Measurements from ENCODE around the gene KCNK5. TPM values are rescaled to one million over a fixed set of nuclear protein-coding genes. Genes with fewer than 3 reads are reported as not detected.

KCNK5 gene
- total and polyA plus RNA-seq, 12 donors: 0.06 to 1.1 (median 0.25) TPM; not detected in 1

DNA sequence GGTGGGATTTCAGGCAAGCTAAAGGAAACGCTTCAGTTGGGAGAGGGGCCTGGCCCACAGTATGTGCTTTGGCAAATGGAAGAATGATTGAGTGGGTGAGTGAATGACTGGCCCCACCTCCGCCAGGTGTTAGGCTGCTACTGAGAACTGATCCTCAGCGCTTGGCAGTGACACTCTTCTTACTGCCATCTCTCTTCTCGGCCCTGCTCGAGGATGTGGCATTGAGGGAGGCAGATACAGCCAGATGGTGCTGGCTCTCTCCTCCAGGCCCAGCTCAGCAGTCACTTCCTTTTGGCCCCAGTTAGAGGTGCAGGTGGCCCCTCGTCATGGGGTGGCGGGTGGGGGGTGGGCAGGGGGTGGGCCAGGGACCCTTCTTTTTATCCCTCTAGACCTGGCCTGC, 38.9 kb upstream of the KCNK5 start:
- Histone ChIP-seq H3K27ac (no peak overlapping the region), H3K36me3 (no peaks in the 10 kb centered on the region), H3K27me3 (peaks cover 0 to 12% (median 0%) of the 10 kb centered on the region in 7 donors), H3K4me1 (no peaks in the 10 kb centered on the region), H3K9me3 (no peaks in the 10 kb centered on the region), H3K4me3 (no peak overlapping the region)
- TF ChIP-seq, protein P1, sequence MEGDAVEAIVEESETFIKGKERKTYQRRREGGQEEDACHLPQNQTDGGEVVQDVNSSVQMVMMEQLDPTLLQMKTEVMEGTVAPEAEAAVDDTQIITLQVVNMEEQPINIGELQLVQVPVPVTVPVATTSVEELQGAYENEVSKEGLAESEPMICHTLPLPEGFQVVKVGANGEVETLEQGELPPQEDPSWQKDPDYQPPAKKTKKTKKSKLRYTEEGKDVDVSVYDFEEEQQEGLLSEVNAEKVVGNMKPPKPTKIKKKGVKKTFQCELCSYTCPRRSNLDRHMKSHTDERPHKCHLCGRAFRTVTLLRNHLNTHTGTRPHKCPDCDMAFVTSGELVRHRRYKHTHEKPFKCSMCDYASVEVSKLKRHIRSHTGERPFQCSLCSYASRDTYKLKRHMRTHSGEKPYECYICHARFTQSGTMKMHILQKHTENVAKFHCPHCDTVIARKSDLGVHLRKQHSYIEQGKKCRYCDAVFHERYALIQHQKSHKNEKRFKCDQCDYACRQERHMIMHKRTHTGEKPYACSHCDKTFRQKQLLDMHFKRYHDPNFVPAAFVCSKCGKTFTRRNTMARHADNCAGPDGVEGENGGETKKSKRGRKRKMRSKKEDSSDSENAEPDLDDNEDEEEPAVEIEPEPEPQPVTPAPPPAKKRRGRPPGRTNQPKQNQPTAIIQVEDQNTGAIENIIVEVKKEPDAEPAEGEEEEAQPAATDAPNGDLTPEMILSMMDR (IDR thresholded peaks at IDR 0.05): no peak
- WGBS, 2 donors: 72 to 75% methylated on average over 7 of the region's 7 CpGs
- DNase-seq (no peak), ATAC-seq (no peak)
- intact Hi-C loops (cut with DNase I): no loop called here

- WGBS, 2 donors: 87 to 91% methylated on average over 5 of the region's 5 CpGs
- TF ChIP-seq, protein P1 (IDR thresholded peaks at IDR 0.05): no peak
- intact Hi-C loops (cut with DNase I): no loop called here
- H3K27ac ChIP-seq: no peak overlapping the region
- ATAC-seq (no peak), DNase-seq (no peak)
- no peaks in the 10 kb centered on the region for H3K4me1 ChIP-seq
- H3K4me3 ChIP-seq: no peak overlapping the region
- no peaks in the 10 kb centered on the region for H3K36me3 ChIP-seq
- H3K9me3 ChIP-seq: no peaks in the 10 kb centered on the region
- H3K27me3 ChIP-seq: peaks cover 0 to 25% (median under 1%) of the 10 kb centered on the region in 7 donors
These were observed 37.6 kb upstream of the KCNK5 start for GRCh38 chr6:39266782-39267355.

GRCh38 chr6:39266375-39266774, 37.1 kb upstream of the KCNK5 start:
- DNase-seq (no peak), ATAC-seq (no peak)
- TF ChIP-seq, protein P1 (IDR thresholded peaks at IDR 0.05): no peak
- no peak overlapping the region for H3K27ac ChIP-seq
- H3K36me3 ChIP-seq: no peaks in the 10 kb centered on the region
- H3K27me3 ChIP-seq: peaks cover 0 to 28% (median 5%) of the 10 kb centered on the region in 7 donors
- intact Hi-C loops (cut with DNase I): no loop called here
- 81 to 87% methylated on average over 2 of the region's 2 CpGs for WGBS, 2 donors
- no peaks in the 10 kb centered on the region for H3K9me3 ChIP-seq
- no peaks in the 10 kb centered on the region for H3K4me1 ChIP-seq
- H3K4me3 ChIP-seq: no peak overlapping the region

DNA sequence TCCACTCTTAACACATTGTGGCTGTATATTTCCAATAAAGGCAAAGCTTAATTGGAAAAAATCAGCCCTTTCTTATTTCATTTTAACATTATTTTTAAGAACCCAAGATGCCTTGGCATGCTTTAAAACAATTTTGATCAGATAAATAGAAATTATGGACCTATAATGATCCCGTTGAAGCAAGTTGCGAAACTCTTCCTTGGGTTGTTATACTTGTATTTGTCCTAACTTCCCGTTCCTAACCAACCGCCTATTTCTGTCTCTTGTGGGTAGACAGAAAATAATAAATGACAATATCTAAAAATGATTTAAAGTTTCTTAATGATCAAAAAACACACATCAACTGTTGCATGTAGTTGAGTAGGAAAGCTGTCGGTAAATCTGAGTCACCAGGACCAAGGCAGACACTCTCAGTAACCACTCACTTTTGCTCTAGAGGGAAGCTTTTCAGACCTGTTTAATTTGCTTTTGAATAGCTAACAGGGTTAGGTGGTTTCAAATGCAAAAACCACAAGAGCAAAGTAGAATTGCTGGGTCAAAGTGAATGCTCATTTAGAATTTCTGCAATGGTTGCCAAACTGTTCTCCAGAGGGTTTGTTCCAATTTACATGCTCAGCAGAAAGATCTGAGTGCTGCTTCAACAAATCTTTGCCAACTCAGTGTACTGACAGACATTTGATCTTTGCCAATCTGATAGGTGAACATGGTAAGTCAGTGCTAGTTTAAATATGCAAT, 34.2 kb upstream of the KCNK5 start:
- intact Hi-C loops (cut with DNase I): no loop called here
- Histone ChIP-seq H3K27me3 (peaks cover 0 to 49% (median 17%) of the 10 kb centered on the region in 7 donors), H3K4me1 (no peaks in the 10 kb centered on the region), H3K4me3 (no peak overlapping the region), H3K36me3 (no peaks in the 10 kb centered on the region), H3K9me3 (no peaks in the 10 kb centered on the region), H3K27ac (no peak overlapping the region)
- ATAC-seq (no peak), DNase-seq (no peak)
- 57 to 62% methylated on average over 5 of the region's 5 CpGs for WGBS, 2 donors
- TF ChIP-seq, protein P1 (IDR thresholded peaks at IDR 0.05): no peak

Data from heart right ventricle (tissue), 16 donors.